Esophagus muscularis mucosa (tissue), 4 donors: ENCODE results near the gene SLC25A30. TPM values are rescaled to one million over a fixed set of nuclear protein-coding genes. Genes with fewer than 3 reads are reported as not detected.
A peak's percentile ranks its signal among the peaks of the same experiment; 100 is the strongest.
"Not testable (repeated sequence)": the region's sequence is repeated elsewhere in the genome, so short reads cannot be mapped to it uniquely, and the experiment has no call there.

Experiments
- DNase-seq: peaks from one replicate; pipeline ENCODE4 v3.0.0-alpha.2; 2017; ENCODE audit errors: extremely low spot score
- H3K27ac ChIP-seq, 4 donors: fragments of 200-600 bp; sonication (generic); replicated peaks in 1 of 4; 1 replicate in 3 of 4; 2 replicates in 1 of 4; pipeline ENCODE4 v1.5.1; 2016 to 2019; ENCODE audit warnings: mild to moderate bottlenecking in 1 of 4
- H3K27me3 ChIP-seq, 4 donors: fragments of 200-600 bp; sonication (generic); one replicate each; pipeline versions ENCODE4 v1.5.1 to v1.6.0; 2016 to 2019
- H3K36me3 ChIP-seq, 4 donors: fragments of 200-600 bp; sonication (generic); one replicate each; pipeline ENCODE4 v1.5.1; 2016 to 2019
- H3K4me1 ChIP-seq, 4 donors: fragments of 200-600 bp; sonication (generic); one replicate each; pipeline ENCODE4 v1.5.1; 2016 to 2019
- H3K4me3 ChIP-seq, 4 donors: fragments of 200-600 bp; sonication (generic); 1 replicate in 2 of 4; 2 replicates in 2 of 4; pipeline ENCODE4 v1.5.1; 2016 to 2019; ENCODE audit warnings: mild to moderate bottlenecking in 4 of 4, moderate library complexity in 1 of 4
- H3K9me3 ChIP-seq, 4 donors: fragments of 200-600 bp; sonication (generic); 1 replicate in 3 of 4; 2 replicates in 1 of 4; pipeline ENCODE4 v1.5.1; 2016 to 2019
- CTCF ChIP-seq, 3 experiments: fragments of 200-600 bp in 2 of 3; fragments of 450-650 bp in 1 of 3; sonication (generic) in 2 of 3; IDR thresholded peaks; one replicate each; pipeline ENCODE4 v1.5.1; 2017 to 2019; ENCODE audit warnings: antibody characterized with exemption in 3 of 3, mild to moderate bottlenecking in 2 of 3, moderate library complexity in 1 of 3
- EP300 ChIP-seq: sonication (generic); formaldehyde crosslinking; IDR thresholded peaks from one replicate; pipeline ENCODE4 v1.6.1; 2017; ENCODE audit warnings: antibody characterized with exemption
- POLR2A ChIP-seq: fragments of 450-650 bp; IDR thresholded peaks from one replicate; pipeline ENCODE4 v1.6.1; 2017; ENCODE audit warnings: antibody characterized with exemption, moderate library complexity, mild to moderate bottlenecking, low read depth
- POLR2AphosphoS5 ChIP-seq, 2 donors: sonication (generic); formaldehyde crosslinking; IDR thresholded peaks; one replicate each; pipeline ENCODE4 v1.6.1; 2017; ENCODE audit warnings: antibody characterized with exemption in 2 of 2
- WGBS: methylation state at CpG from one replicate; pipeline ENCODE4 v1.1.5; 2018; 5-methylcytosine and 5-hydroxymethylcytosine counted together
- intact Hi-C: fragments of 100-400 bp; cut with DNase I; formaldehyde crosslinking; loops from one replicate; pipeline ENCODE4 v1.15.1; 2023
- total RNA-seq, 4 donors: library from RNA; depleted of rRNA; stranded (reverse); fragments of >200 nt; gene quantifications; one replicate each; pipeline versions ENCODE4 v1.1.0 to v1.2.1, GENCODE V29; 2016

The SLC25A30 gene
- total RNA-seq, 4 donors from 2014 or later = 8.8 to 13.4 (median 10.3) TPM

GRCh38 chr13:45353895-45354294, 64.3 kb downstream of the SLC25A30 start:
- WGBS = 95% methylated on average over 1 of the region's 1 CpG
- DNase-seq = no peak
- intact Hi-C loops = no loop called here
- no peak overlapping the region for H3K4me3 ChIP-seq
- no peaks in the 10 kb centered on the region for H3K9me3 ChIP-seq
- TF ChIP-seq POLR2AphosphoS5 (IDR thresholded peaks at IDR 0.05) (no peak), CTCF (IDR thresholded peaks at IDR 0.05) (no peak), POLR2A (no peak)
- H3K4me1 ChIP-seq = peaks cover 0 to 11% (median 5%) of the 10 kb centered on the region in 4 donors
- no peaks in the 10 kb centered on the region for H3K27me3 ChIP-seq
- H3K27ac ChIP-seq = no peak overlapping the region
- H3K36me3 ChIP-seq = peaks cover 18 to 96% (median 69%) of the 10 kb centered on the region in 4 donors

- intact Hi-C loops = no loop called here
- WGBS = 85% methylated on average over 10 of the region's 10 CpGs
- H3K36me3 ChIP-seq = peaks cover 18 to 91% (median 65%) of the 10 kb centered on the region in 4 donors
These were observed 66.1 kb downstream of the SLC25A30 start for GRCh38 chr13:45352031-45352430.

GRCh38 chr13:45350152-45350551, 68.0 kb downstream of the SLC25A30 start:
- WGBS = 95% methylated on average over 8 of the region's 8 CpGs
- H3K4me1 ChIP-seq = peaks cover 0 to 26% (median 22%) of the 10 kb centered on the region in 4 donors
- H3K27me3 ChIP-seq = no peaks in the 10 kb centered on the region
- no peak for DNase-seq
- no peak overlapping the region for H3K4me3 ChIP-seq
- H3K36me3 ChIP-seq = peaks cover 18 to 90% (median 67%) of the 10 kb centered on the region in 4 donors
- no peak overlapping the region for H3K27ac ChIP-seq
- intact Hi-C loops = no loop called here
- TF ChIP-seq POLR2A (no peak), CTCF (IDR thresholded peaks at IDR 0.05) (no peak), EP300 (no peak), POLR2AphosphoS5 (IDR thresholded peaks at IDR 0.05) (no peak)
- no peaks in the 10 kb centered on the region for H3K9me3 ChIP-seq

More at GRCh38 chr13:45352031-45352430, 66.1 kb downstream of the SLC25A30 start:
- no peaks in the 10 kb centered on the region for H3K9me3 ChIP-seq
- H3K27ac ChIP-seq = no peak overlapping the region
- H3K4me3 ChIP-seq = no peak overlapping the region
- no peaks in the 10 kb centered on the region for H3K27me3 ChIP-seq
- no peak for DNase-seq
- TF ChIP-seq POLR2AphosphoS5 (IDR thresholded peaks at IDR 0.05) (no peak), EP300 (no peak), CTCF (IDR thresholded peaks at IDR 0.05) (no peak), POLR2A (no peak)
- peaks cover 0 to 26% (median 19%) of the 10 kb centered on the region in 4 donors for H3K4me1 ChIP-seq

- H3K27me3 ChIP-seq = no peaks in the 10 kb centered on the region
- no peaks in the 10 kb centered on the region for H3K9me3 ChIP-seq
- H3K4me3 ChIP-seq = no peak overlapping the region
- peaks cover 0 to 26% (median 22%) of the 10 kb centered on the region in 4 donors for H3K4me1 ChIP-seq
- DNase-seq = no peak
- H3K36me3 ChIP-seq = peaks cover 18 to 90% (median 67%) of the 10 kb centered on the region in 4 donors
- 35% methylated on average over 2 of the region's 2 CpGs for WGBS
- intact Hi-C loops = no loop called here
- peak overlapping the region in 2 of 4 donors; percentile 8 to 53 for H3K27ac ChIP-seq
- no peak for TF ChIP-seq EP300
- TF ChIP-seq POLR2AphosphoS5 (IDR thresholded peaks at IDR 0.05) = no peak
- no peak for TF ChIP-seq CTCF (IDR thresholded peaks at IDR 0.05)
- no peak for TF ChIP-seq POLR2A
These were observed 68.7 kb downstream of the SLC25A30 start for GRCh38 chr13:45349438-45349837.

- H3K27me3 ChIP-seq, H3K9me3 ChIP-seq, DNase-seq, H3K27ac ChIP-seq, H3K4me3 ChIP-seq, intact Hi-C loops: not testable (repeated sequence)
- Histone ChIP-seq H3K36me3 (peaks cover 9 to 55% (median 40%) of the 10 kb centered on the region in 4 donors), H3K4me1 (peaks cover 16 to 45% (median 40%) of the 10 kb centered on the region in 4 donors)
- WGBS = 95% methylated on average over 8 of the region's 8 CpGs
These were observed 74.1 kb downstream of the SLC25A30 start for GRCh38 chr13:45344064-45344463.

Other genes starting within 250 kb of the SLC25A30 start
- not detected for gene KCTD4, start 217.3 kb downstream of the SLC25A30 start, total RNA-seq
- 1,000 to 10,000 TPM; 1,985 to 5,244 (median 2,921) TPM for gene TPT1, start 77.2 kb downstream of the SLC25A30 start, total RNA-seq
- 10 to 100 TPM; 17.7 to 28.2 (median 21.3) TPM for gene COG3, start 46.6 kb upstream of the SLC25A30 start, total RNA-seq
- not detected for gene ERICH6B, start 197.4 kb upstream of the SLC25A30 start, total RNA-seq